ENCODE data around the gene DTNB. TPM values are rescaled to one million over a fixed set of nuclear protein-coding genes. Genes with fewer than 3 reads are reported as not detected.

The DTNB gene
- total RNA-seq, 2 donors from 2014 or later, result 4.3 to 4.4 TPM

DNA sequence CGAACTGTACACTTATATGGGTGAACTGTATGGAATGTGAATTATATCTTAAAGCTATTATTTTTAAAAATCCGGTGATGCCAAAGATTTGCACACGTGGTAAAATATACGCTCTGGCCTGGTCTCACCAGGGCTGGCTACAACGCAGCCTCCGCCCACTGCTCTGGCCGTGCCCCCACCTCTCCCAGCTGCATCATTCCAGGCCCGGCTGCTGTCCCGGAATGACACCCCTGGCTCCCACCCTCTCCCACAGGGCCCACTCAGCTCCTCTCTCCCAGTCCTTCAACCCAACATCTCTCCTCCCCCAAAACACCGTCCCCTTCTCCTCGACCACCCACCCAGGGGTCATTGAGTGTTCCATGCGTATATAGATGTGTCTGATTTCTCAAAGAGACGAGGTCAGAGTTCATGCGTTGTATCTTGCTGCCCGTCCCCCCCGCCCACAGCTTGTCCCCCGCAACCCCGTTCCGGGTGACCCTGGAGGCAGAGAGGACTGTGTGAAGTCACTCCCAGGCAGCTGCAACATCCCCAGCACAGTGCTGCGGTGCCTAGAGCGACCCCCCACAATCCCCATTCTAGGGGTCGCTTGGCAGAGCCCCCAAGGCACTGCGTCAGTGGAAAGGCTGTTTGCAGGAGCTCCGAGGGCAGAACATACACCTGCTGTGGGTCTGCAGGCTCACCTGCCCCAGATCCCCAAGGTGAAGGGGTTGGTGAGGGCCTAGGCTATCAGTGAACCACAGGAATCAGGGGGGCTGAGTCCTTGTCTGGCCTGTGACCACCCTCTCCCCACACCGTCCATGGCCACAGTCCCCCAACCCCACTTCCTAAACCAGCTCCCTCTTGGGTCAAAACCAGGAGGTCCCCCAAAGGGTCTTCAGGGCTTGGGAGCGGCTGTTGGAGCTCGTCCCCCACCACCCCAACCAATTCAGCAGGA is 345.0 kb downstream of the DTNB start:
- H3K4me3 ChIP-seq, result no peak overlapping the region
- no peaks in the 10 kb centered on the region for H3K27me3 ChIP-seq
- peaks cover 7% of the 10 kb centered on the region in 2 donors for H3K9me3 ChIP-seq
- H3K27ac ChIP-seq, result peak overlapping the region in 1 of 2 donors; percentile 29
- no peak for DNase-seq (ENCODE audit: low spot score)
- H3K4me1 ChIP-seq, result peaks cover 0 to 74% of the 10 kb centered on the region in 2 donors
- TF ChIP-seq, protein P1, sequence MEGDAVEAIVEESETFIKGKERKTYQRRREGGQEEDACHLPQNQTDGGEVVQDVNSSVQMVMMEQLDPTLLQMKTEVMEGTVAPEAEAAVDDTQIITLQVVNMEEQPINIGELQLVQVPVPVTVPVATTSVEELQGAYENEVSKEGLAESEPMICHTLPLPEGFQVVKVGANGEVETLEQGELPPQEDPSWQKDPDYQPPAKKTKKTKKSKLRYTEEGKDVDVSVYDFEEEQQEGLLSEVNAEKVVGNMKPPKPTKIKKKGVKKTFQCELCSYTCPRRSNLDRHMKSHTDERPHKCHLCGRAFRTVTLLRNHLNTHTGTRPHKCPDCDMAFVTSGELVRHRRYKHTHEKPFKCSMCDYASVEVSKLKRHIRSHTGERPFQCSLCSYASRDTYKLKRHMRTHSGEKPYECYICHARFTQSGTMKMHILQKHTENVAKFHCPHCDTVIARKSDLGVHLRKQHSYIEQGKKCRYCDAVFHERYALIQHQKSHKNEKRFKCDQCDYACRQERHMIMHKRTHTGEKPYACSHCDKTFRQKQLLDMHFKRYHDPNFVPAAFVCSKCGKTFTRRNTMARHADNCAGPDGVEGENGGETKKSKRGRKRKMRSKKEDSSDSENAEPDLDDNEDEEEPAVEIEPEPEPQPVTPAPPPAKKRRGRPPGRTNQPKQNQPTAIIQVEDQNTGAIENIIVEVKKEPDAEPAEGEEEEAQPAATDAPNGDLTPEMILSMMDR (IDR thresholded peaks at IDR 0.05), result no peak
- peaks cover 13% of the 10 kb centered on the region for H3K36me3 ChIP-seq

MicroRNA genes within 50 kb of the gene (microRNA counts, 767-probe panel; counts per million panel counts)
- microRNA hsa-miR-1301, result 0 to 31.0 counts per million in 2 donors

Small RNA genes within 50 kb of the gene (microRNA-seq; reads per million reads assigned to microRNA genes)
- gene MIR1301 (ENCODE audit: borderline number of aligned reads in 2 of 2, borderline replicate concordance in 1 of 2), result 161 to 357 reads per million in 2 donors

Other genes starting within 250 kb of the DTNB start
- gene ASXL2, start 204.9 kb upstream of the DTNB start, total RNA-seq, result 10 to 100 TPM; 16.8 to 17.1 TPM

Measured in right atrium auricular region (tissue), 2 donors.